Gastrocnemius medialis (tissue), 4 donors: ENCODE measurements around the gene SPINDOC. TPM values are rescaled to one million over a fixed set of nuclear protein-coding genes. Genes with fewer than 3 reads are reported as not detected.

Experiments
- ATAC-seq, 2 donors: fragments of 150-250 bp; one replicate each; pipeline ENCODE4 v1.9.1; 2016
- DNase-seq, 2 donors: peaks; one replicate each; pipeline ENCODE4 v3.0.0-alpha.2; 2019
- H3K27ac ChIP-seq, 4 donors: fragments of 200-600 bp; sonication (generic); 1 replicate in 1 of 4; 2 replicates in 3 of 4; pipeline ENCODE4 v1.5.1; 2016 to 2018; ENCODE audit warnings: mild to moderate bottlenecking in 2 of 4, moderate library complexity in 1 of 4
- H3K27me3 ChIP-seq, 3 donors: fragments of 200-600 bp; sonication (generic) in 2 of 3; 1 replicate in 1 of 3; 2 replicates in 2 of 3; pipeline versions ENCODE4 v1.5.1 to v1.6.0; 2016 to 2019; ENCODE audit warnings: mild to moderate bottlenecking in 1 of 3, moderate library complexity in 1 of 3
- H3K36me3 ChIP-seq, 2 donors: fragments of 200-600 bp; sonication (generic) in 1 of 2; one replicate each; pipeline ENCODE4 v1.5.1; 2017 to 2018
- H3K4me1 ChIP-seq, 2 donors: fragments of 200-600 bp; sonication (generic) in 1 of 2; one replicate each; pipeline ENCODE4 v1.5.1; 2016 to 2017; ENCODE audit warnings: mild to moderate bottlenecking in 2 of 2
- H3K4me3 ChIP-seq, 4 donors: fragments of 200-600 bp; sonication (generic) in 3 of 4; 1 replicate in 1 of 4; 2 replicates in 3 of 4; pipeline ENCODE4 v1.5.1; 2016 to 2019; ENCODE audit warnings: mild to moderate bottlenecking in 2 of 4
- H3K9me3 ChIP-seq, 3 donors: fragments of 200-600 bp; sonication (generic) in 2 of 3; 1 replicate in 1 of 3; 2 replicates in 2 of 3; pipeline ENCODE4 v1.5.1; 2016 to 2019
- CTCF ChIP-seq, 5 experiments: fragments of 450-650 bp in 3 of 5; fragments of 200-600 bp in 2 of 5; sonication (generic) in 2 of 5; IDR thresholded peaks in 4 of 5; conservative IDR thresholded peaks in 1 of 5; 1 replicate in 4 of 5; 2 replicates in 1 of 5; pipeline ENCODE4 v1.5.1; 2016 to 2019; ENCODE audit warnings: antibody characterized with exemption in 5 of 5, mild to moderate bottlenecking in 3 of 5, moderate library complexity in 3 of 5
- POLR2A ChIP-seq, 2 donors: fragments of 450-650 bp; IDR thresholded peaks; one replicate each; pipeline ENCODE4 v1.6.1; 2017; ENCODE audit warnings: antibody characterized with exemption in 2 of 2, mild to moderate bottlenecking in 2 of 2, moderate library complexity in 2 of 2
- in situ Hi-C, 4 donors: fragments of 200-750 bp; cut with MboI; loops; one replicate each; pipeline versions ENCODE4 v1.15.0 to v1.8.0; 2017; ENCODE audit warnings: low sequenced_read_pairs in 4 of 4
- intact Hi-C: fragments of 100-400 bp; cut with DNase I; formaldehyde crosslinking; loops from one replicate; pipeline ENCODE4 v1.15.1; 2023; ENCODE audit warnings: low total_unique reads
- total RNA-seq, 4 donors: library from RNA; depleted of rRNA; stranded (reverse); fragments of >200 nt; gene quantifications; one replicate each; pipeline versions ENCODE4 v1.1.0 to v1.2.3, GENCODE V29; 2016

SPINDOC gene
- total RNA-seq, 4 donors from 2014 or later: 2.7 to 6.3 (median 3.5) TPM

- no peak for DNase-seq
- in situ Hi-C loops (loop anchor here (10.0 to 25.0 kb wide), 3 partner anchors 113 to 331 kb away; partner anchors contain the start of gene MACROD1 (in 1 of the 4)), intact Hi-C loops (no loop called here)
- no peaks in the 10 kb centered on the region for H3K4me1 ChIP-seq
- ATAC-seq: no peak
- H3K27me3 ChIP-seq: no peaks in the 10 kb centered on the region
- H3K4me3 ChIP-seq: no peak overlapping the region
- TF ChIP-seq POLR2A (IDR thresholded peaks at IDR 0.05) (no peak), CTCF (IDR thresholded peaks at IDR 0.05 in 4 of 5, conservative IDR thresholded peaks at IDR 0.05 in 1 of 5) (no peak)
- no peaks in the 10 kb centered on the region for H3K9me3 ChIP-seq
- no peaks in the 10 kb centered on the region for H3K36me3 ChIP-seq
- H3K27ac ChIP-seq: no peak overlapping the region
These were observed 18.1 kb downstream of the SPINDOC start for GRCh38 chr11:63831326-63831725.

GRCh38 chr11:63832336-63832735, 19.1 kb downstream of the SPINDOC start:
- intact Hi-C loops: no loop called here
- ATAC-seq: no peak
- Histone ChIP-seq H3K36me3 (no peaks in the 10 kb centered on the region), H3K27ac (no peak overlapping the region), H3K27me3 (no peaks in the 10 kb centered on the region), H3K4me1 (peaks cover under 1% of the 10 kb centered on the region in 2 donors), H3K9me3 (no peaks in the 10 kb centered on the region), H3K4me3 (no peak overlapping the region)
- DNase-seq: no peak
- in situ Hi-C loops: loop anchor here (10.0 to 25.0 kb wide), 3 partner anchors 112 to 330 kb away; partner anchors contain the start of gene MACROD1 (in 1 of the 4)
- no peak for TF ChIP-seq POLR2A (IDR thresholded peaks at IDR 0.05)
- TF ChIP-seq CTCF (IDR thresholded peaks at IDR 0.05 in 4 of 5, conservative IDR thresholded peaks at IDR 0.05 in 1 of 5): no peak

- H3K27me3 ChIP-seq: no peaks in the 10 kb centered on the region
- no peaks in the 10 kb centered on the region for H3K9me3 ChIP-seq
- H3K36me3 ChIP-seq: no peaks in the 10 kb centered on the region
- intact Hi-C loops (no loop called here), in situ Hi-C loops (loop anchor here (10.0 to 25.0 kb wide), 3 partner anchors 112 to 329 kb away; partner anchors contain the start of gene MACROD1 (in 1 of the 4))
- peaks cover 7 to 8% of the 10 kb centered on the region in 2 donors for H3K4me1 ChIP-seq
- H3K4me3 ChIP-seq: no peak overlapping the region
- ATAC-seq: no peak
- TF ChIP-seq POLR2A (IDR thresholded peaks at IDR 0.05) (no peak), CTCF (IDR thresholded peaks at IDR 0.05 in 4 of 5, conservative IDR thresholded peaks at IDR 0.05 in 1 of 5) (no peak)
- DNase-seq: no peak
- H3K27ac ChIP-seq: no peak overlapping the region
These were observed 19.8 kb downstream of the SPINDOC start for GRCh38 chr11:63833048-63833447.

- no peak overlapping the region for H3K27ac ChIP-seq
- no peak overlapping the region for H3K4me3 ChIP-seq
- ATAC-seq: no peak
- no peak for DNase-seq
- no peak for TF ChIP-seq CTCF (IDR thresholded peaks at IDR 0.05 in 4 of 5, conservative IDR thresholded peaks at IDR 0.05 in 1 of 5)
- in situ Hi-C loops (loop anchor here (5.0 to 25.0 kb wide), 4 partner anchors 110 to 328 kb away; partner anchors contain the start of gene MACROD1 (in 1 of the 4)), intact Hi-C loops (no loop called here)
- no peaks in the 10 kb centered on the region for H3K27me3 ChIP-seq
- H3K4me1 ChIP-seq: peaks cover 10% of the 10 kb centered on the region in 2 donors
- no peaks in the 10 kb centered on the region for H3K36me3 ChIP-seq
- no peaks in the 10 kb centered on the region for H3K9me3 ChIP-seq
These were observed 21.4 kb downstream of the SPINDOC start for GRCh38 chr11:63834535-63835157.
